RWPE2 (cell line): ENCODE measurements around the gene MIOX.

Experiments used
- ATAC-seq: fragments of 200-7000 bp; cut with Tn5 transposase; 3 replicates; pipeline ENCODE4 v1.9.1; 2021; ENCODE audit warnings: low read depth
- DNase-seq: peaks from one replicate; pipeline ENCODE4 v3.0.0-alpha.2; 2020; ENCODE audit warnings: low spot score
- H3K27ac ChIP-seq: fragments of 450-650 bp; 2 replicates; pipeline ENCODE4 v1.5.1; 2017; ENCODE audit warnings: mild to moderate bottlenecking; ENCODE audit not compliant: poor library complexity, severe bottlenecking
- H3K27me3 ChIP-seq: fragments of 250-450 bp; sonication (Bioruptor Pico); 2 replicates; pipeline ENCODE4 v1.5.1; 2021; ENCODE audit warnings: mild to moderate bottlenecking, moderate library complexity; ENCODE audit not compliant: insufficient read depth, poor library complexity, severe bottlenecking
- H3K36me3 ChIP-seq: fragments of 250-450 bp; sonication (Bioruptor Pico); 2 replicates; pipeline ENCODE4 v1.5.1; 2020; ENCODE audit warnings: low read depth, mild to moderate bottlenecking, moderate library complexity
- H3K4me1 ChIP-seq: fragments of 250-450 bp; sonication (Bioruptor Pico); 2 replicates; pipeline ENCODE4 v1.5.1; 2021; ENCODE audit warnings: mild to moderate bottlenecking, moderate library complexity; ENCODE audit not compliant: insufficient read depth, poor library complexity, severe bottlenecking
- H3K4me3 ChIP-seq: fragments of 250-450 bp; sonication (Bioruptor Pico); 2 replicates; pipeline ENCODE4 v1.5.1; 2021; ENCODE audit warnings: mild to moderate bottlenecking, moderate library complexity; ENCODE audit not compliant: severe bottlenecking
- H3K9me3 ChIP-seq: fragments of 250-450 bp; sonication (Bioruptor Pico); 2 replicates; pipeline ENCODE4 v1.5.1; 2021; ENCODE audit warnings: mild to moderate bottlenecking, moderate library complexity; ENCODE audit not compliant: severe bottlenecking
- TF ChIP-seq, protein P1 (sequence below): fragments of 450-650 bp; IDR thresholded peaks from one replicate; pipeline ENCODE4 v1.5.1; 2017; ENCODE audit warnings: mild to moderate bottlenecking, moderate library complexity; ENCODE audit not compliant: poor library complexity, severe bottlenecking

Gene MIOX

GRCh38 chr22:50446708-50447575, 39.7 kb upstream of the MIOX start:
- Histone ChIP-seq H3K4me1 (no peaks in the 10 kb centered on the region), H3K9me3 (no peaks in the 10 kb centered on the region), H3K36me3 (peaks cover 27% of the 10 kb centered on the region), H3K27ac (no peak overlapping the region), H3K27me3 (no peaks in the 10 kb centered on the region), H3K4me3 (no peak overlapping the region)
- ATAC-seq (no peak), DNase-seq (no peak)
- TF ChIP-seq, protein P1, sequence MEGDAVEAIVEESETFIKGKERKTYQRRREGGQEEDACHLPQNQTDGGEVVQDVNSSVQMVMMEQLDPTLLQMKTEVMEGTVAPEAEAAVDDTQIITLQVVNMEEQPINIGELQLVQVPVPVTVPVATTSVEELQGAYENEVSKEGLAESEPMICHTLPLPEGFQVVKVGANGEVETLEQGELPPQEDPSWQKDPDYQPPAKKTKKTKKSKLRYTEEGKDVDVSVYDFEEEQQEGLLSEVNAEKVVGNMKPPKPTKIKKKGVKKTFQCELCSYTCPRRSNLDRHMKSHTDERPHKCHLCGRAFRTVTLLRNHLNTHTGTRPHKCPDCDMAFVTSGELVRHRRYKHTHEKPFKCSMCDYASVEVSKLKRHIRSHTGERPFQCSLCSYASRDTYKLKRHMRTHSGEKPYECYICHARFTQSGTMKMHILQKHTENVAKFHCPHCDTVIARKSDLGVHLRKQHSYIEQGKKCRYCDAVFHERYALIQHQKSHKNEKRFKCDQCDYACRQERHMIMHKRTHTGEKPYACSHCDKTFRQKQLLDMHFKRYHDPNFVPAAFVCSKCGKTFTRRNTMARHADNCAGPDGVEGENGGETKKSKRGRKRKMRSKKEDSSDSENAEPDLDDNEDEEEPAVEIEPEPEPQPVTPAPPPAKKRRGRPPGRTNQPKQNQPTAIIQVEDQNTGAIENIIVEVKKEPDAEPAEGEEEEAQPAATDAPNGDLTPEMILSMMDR, result no peak

DNA sequence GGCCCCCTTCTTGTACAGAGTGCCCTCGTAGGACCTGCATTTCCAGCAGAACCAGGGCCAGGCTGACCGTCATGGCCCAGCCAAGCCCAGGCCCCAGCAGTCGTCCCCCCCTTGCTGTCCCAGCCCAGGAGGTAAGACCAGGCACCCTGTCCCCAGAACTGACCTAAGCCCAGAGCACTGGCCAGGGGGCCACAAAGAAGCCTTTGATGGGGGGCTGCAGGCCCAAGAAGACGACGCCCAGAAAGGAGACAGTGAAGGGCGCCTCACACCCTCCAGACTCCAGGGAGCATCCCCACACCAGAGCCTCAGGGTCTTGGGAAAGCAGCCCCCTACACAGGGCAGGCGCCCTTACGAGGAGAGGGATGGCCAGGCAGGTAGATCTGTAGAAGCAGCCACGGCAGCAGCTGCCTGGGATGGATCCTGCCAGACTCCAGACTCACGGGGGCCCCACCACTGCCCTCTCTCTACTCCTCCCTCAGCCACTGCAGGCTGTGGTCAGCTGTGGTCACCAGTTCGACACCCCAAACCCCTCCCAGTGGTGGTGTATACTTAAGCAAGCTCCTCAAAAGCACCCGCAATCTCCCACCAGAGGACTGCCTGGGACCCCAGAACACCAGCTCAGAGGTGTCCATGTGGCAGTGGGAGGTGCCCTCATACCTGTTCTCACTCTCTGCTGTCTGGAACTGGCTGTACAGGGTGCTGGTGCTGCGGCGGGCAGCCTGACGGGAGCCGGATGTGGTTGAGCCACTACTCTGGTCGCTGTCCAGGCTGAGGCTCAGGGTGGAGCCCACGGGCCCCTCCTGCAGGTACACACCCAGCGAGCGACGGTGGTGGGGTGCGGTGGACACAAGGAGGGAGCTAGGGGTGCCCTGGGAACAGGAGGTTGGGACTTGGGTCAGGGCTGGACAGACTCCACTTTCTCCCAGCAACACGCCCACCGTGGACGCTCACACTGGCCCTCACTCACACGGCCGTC, 38.8 kb upstream of the MIOX start:
- Histone ChIP-seq H3K4me3 (no peak overlapping the region), H3K36me3 (peaks cover 28% of the 10 kb centered on the region), H3K4me1 (no peaks in the 10 kb centered on the region), H3K27ac (no peak overlapping the region), H3K27me3 (no peaks in the 10 kb centered on the region), H3K9me3 (no peaks in the 10 kb centered on the region)
- TF ChIP-seq, protein P1, result no peak
- DNase-seq (no peak), ATAC-seq (no peak)

GRCh38 chr22:50452649-50453048, 34.0 kb upstream of the MIOX start:
- Histone ChIP-seq H3K9me3 (no peaks in the 10 kb centered on the region), H3K36me3 (peaks cover 46% of the 10 kb centered on the region), H3K4me3 (no peak overlapping the region), H3K4me1 (no peaks in the 10 kb centered on the region), H3K27me3 (no peaks in the 10 kb centered on the region), H3K27ac (no peak overlapping the region)
- DNase-seq (no peak), ATAC-seq (no peak)
- TF ChIP-seq, protein P1, result no peak

DNA sequence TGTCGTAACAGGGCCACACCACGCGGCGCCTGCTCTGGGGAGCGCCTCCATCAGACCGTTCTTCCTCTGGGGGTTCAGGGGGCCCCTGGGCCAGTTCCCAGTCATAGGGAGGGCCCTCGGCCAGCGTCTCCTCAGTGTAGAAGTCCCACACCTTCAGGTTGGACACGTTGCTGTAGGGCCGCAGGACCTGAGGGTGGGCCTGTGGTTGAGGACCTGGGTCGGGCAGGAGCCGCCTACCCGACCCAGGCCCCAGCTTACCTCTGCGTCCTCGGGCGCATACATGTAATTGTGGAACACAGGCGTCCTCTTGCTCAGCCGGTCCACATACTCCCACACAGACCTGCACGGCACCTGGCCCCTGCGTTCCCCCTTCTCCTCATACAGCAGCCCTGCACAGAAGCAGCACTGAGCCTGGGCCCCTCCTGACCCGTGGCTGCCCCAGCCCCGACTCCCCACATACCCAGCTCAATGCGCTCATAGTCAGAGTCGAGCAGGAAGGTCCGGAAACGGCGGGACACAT, 32.0 kb upstream of the MIOX start:
- H3K27ac ChIP-seq, result no peak overlapping the region
- no peak overlapping the region for H3K4me3 ChIP-seq
- H3K4me1 ChIP-seq, result no peaks in the 10 kb centered on the region
- ATAC-seq (no peak), DNase-seq (no peak)
- TF ChIP-seq, protein P1, result no peak
- H3K27me3 ChIP-seq, result no peaks in the 10 kb centered on the region
- no peaks in the 10 kb centered on the region for H3K9me3 ChIP-seq
- peaks cover 47% of the 10 kb centered on the region for H3K36me3 ChIP-seq
